Measurements from ENCODE around the gene GNB1.

The GNB1 gene

GRCh38 chr1:1815606-1816281 lies 75.1 kb downstream of the GNB1 start:
- no peak for TF ChIP-seq CTCF (IDR thresholded peaks at IDR 0.05; ENCODE audit: low read depth, low read length)
- DNase-seq (ENCODE audit: extremely low read depth, low read depth) = no peak

DNA sequence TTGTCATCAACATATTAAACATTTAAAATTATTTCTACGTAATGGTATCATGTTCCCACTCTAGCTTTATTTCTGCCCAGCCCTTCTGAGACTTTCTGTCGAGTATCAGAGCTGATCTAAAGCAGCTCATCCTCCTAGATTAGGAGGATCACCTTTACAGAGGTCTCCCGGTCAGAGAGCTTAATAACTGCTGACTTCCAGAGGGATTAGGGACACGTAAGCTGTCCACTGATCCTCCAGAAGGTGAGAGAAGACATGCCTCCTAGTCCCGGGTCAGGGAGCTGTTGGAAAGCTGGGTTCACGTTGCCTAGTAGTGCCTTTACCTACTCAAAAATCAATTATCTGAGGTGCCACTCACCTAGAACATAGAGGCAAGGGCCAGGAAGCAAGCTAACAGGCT lies 81.4 kb downstream of the GNB1 start:
- no peak for DNase-seq (ENCODE audit: extremely low read depth, low read depth)
- no peak for TF ChIP-seq CTCF (IDR thresholded peaks at IDR 0.05; ENCODE audit: low read depth, low read length)

GRCh38 chr1:1808206-1808605 lies 82.7 kb downstream of the GNB1 start:
- no peak for DNase-seq (ENCODE audit: extremely low read depth, low read depth)
- TF ChIP-seq CTCF (IDR thresholded peaks at IDR 0.05; ENCODE audit: low read depth, low read length) = no peak

DNA sequence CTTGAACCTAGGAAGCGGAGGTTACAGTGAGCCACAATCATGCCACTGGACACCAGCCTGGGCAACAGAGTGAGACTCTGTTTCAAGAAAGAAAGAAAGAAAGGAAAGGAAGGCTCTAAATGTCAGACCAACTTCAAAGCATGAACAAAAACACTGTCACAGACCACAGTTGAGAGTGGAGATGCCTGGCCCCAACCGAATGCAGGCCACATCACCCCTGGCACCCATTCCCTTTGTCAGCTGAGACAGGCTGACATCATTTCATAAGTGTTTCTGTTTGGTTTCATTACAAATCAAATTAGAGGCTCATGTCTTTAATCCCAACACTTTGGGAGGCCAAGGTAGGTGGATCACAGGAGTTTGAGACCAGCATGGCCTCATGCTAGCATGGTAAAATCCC lies 84.0 kb downstream of the GNB1 start:
- DNase-seq (ENCODE audit: extremely low read depth, low read depth) = no peak
- TF ChIP-seq CTCF (IDR thresholded peaks at IDR 0.05; ENCODE audit: low read depth, low read length) = no peak

GRCh38 chr1:1804301-1804700 lies 86.6 kb downstream of the GNB1 start:
- DNase-seq (ENCODE audit: extremely low read depth, low read depth) = no peak
- TF ChIP-seq CTCF (IDR thresholded peaks at IDR 0.05; ENCODE audit: low read depth, low read length) = no peak

GRCh38 chr1:1802871-1803270 lies 88.0 kb downstream of the GNB1 start:
- no peak for DNase-seq (ENCODE audit: extremely low read depth, low read depth)
- TF ChIP-seq CTCF (IDR thresholded peaks at IDR 0.05; ENCODE audit: low read depth, low read length) = no peak

DNA sequence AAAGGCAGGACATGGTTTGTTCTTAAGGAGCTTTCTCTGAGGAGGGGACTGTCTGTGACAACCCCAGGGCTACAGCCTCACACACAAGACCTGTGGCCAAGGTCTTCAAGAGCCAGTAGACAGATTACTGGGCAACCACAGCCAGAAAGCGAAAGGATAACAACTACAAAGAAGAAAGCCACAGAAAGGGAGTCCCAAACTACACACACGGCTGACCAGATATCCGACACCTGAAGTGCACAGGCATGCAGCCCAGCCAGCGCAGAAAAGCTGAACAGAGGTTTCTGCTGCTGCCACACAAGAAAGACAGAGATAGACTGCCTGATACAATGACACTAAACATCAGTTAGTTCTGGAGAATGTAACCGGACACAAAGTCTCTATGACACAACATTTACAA lies 91.2 kb downstream of the GNB1 start:
- DNase-seq (ENCODE audit: extremely low read depth, low read depth) = no peak
- no peak for TF ChIP-seq CTCF (IDR thresholded peaks at IDR 0.05; ENCODE audit: low read depth, low read length)
